ENCODE data around the gene DOC2B.
"Not testable (repeated sequence)": the region's sequence is repeated elsewhere in the genome, so short reads cannot be mapped to it uniquely, and the experiment has no call there.

DOC2B gene

GRCh38 chr17:145671-146541 lies 35.5 kb downstream of the DOC2B start:
- DNase-seq (ENCODE audit: low read depth in 2 of 2), result no peak

GRCh38 chr17:144936-145670 lies 36.3 kb downstream of the DOC2B start:
- DNase-seq (ENCODE audit: low read depth in 2 of 2), result no peak

- DNase-seq (ENCODE audit: low read depth in 2 of 2), result peak; percentile 55 to 57
Measured at GRCh38 chr17:143785-144281, 37.6 kb downstream of the DOC2B start.

- no peak for DNase-seq (ENCODE audit: low read depth in 2 of 2)
Measured at GRCh38 chr17:142876-143784, 38.3 kb downstream of the DOC2B start.

- no peak for DNase-seq (ENCODE audit: low read depth in 2 of 2)
Measured at GRCh38 chr17:142102-142661, 39.3 kb downstream of the DOC2B start.

DNA sequence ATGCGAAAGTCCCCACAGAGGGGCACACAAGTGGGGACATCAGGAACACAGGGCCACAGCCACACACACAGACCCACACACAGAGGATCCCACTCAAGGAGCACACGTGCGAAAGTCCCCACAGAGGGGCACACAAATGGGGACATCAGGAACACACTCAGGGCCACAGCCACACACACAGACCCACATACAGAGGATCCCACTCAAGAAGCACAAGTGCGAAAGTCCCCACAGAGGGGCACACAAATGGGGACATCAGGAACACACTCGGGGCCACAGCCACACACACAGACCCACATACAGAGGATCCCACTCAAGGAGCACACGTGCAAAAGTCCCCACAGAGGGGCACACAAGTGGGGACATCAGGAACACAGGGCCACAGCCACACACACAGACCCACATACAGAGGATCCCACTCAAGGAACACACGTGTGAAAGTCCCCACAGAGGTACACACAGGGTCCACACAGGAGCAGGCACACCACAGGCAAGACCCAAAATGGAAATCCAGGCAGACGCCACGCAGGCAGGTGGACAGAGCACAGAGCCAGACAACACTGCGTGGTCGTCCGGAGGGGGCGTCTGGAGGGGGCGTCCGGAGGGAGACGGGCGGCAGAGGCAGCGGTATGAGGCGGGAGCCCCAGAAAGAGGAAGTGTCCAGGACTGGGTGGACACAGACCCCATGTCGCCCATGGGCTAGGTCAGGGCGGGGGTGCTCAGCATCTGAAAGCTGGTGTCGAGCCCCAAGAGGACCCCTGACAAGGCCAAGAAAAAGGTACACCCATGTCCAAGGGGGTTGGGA lies 41.8 kb downstream of the DOC2B start:
- not testable (repeated sequence) for DNase-seq (ENCODE audit: low read depth in 2 of 2)

DNA sequence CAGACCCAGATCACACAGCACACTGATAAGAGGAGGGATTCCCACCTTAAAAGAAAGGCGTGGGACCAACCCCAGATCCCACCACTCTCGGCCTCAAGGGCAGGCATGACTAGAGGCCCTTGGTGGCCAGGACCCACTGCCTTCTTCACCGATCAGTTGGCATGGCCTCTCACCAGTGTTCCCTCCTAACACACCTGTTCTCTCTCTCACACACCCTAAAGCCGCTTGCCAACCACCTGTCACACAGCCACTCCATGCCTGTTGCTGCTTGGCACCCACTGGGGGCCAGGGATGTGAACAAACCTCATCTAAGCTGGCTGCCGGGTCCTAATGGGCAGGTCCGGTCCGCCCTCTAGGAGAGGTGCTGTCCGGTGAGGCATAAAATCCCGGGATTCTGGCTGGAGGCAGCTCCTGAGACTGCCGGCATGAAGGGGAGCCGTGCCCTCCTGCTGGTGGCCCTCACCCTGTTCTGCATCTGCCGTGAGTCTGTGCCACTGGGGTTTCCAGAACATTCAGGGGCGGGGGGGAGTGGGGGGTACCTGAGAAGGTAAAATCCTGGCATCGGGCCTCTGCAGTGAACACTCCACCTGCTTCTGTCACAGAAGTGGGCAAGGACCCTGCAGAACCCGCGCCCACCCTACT lies 44.2 kb downstream of the DOC2B start, which contains the start of gene SCGB1C2:
Gene SCGB1C2 (plus strand): TSS at position 404 of the 642 bp plus-strand sequence. CDS start 22 bp downstream, at position 426.
- DNase-seq (ENCODE audit: low read depth in 2 of 2), result not testable (repeated sequence)

- peak in 1 of 2 donors; percentile 74 for DNase-seq (ENCODE audit: low read depth in 2 of 2)
Measured at GRCh38 chr17:136531-136930, 44.9 kb downstream of the DOC2B start.

DNA sequence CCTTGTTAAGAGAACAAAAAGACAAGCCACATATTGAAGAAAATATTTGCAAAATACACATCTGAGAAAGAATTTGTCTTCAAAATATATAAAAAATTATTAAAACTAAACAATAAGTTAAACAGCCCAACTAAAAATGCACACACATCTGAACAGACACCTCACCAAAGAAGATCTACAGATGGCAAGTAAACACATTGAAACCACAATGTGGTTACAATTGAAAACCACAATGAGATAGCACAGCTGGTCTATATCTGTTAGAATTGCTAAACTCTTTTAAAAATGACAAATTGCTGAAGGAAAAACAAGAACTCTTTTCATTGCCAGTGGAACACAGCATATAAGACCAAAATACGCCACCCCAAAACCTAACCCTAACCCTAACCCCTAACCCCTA lies 45.6 kb downstream of the DOC2B start:
- DNase-seq (ENCODE audit: low read depth in 2 of 2), result not testable (repeated sequence)

GRCh38 chr17:135022-135421 lies 46.4 kb downstream of the DOC2B start:
- DNase-seq (ENCODE audit: low read depth in 2 of 2), result not testable (repeated sequence)

- not testable (repeated sequence) for DNase-seq (ENCODE audit: low read depth in 2 of 2)
Measured at GRCh38 chr17:134332-134785, 47.1 kb downstream of the DOC2B start.

DNA sequence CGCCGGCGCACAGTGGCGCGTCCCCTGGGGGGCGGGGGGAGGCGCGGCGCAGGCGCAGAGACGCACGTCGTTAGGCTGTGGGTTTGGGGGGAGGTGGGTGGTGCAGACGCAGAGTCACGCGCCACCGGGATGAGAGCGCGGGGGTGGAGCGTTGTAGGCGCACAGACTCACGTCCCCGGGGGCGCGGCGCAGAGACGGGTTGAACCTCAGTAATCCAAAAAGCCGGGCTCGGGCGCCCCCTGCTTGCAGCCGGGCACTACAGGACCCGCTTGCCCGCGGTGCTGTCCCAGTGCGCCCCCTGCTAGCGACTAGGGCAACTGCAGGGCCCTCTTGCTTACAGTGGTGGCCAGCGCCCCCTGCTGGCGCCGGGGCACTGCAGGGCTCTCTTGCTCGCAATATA lies 47.5 kb downstream of the DOC2B start:
- not testable (repeated sequence) for DNase-seq (ENCODE audit: low read depth in 2 of 2)

- DNase-seq (ENCODE audit: low read depth in 2 of 2), result not testable (repeated sequence)
Measured at GRCh38 chr17:118339-118917, 63.0 kb downstream of the DOC2B start.

DNA sequence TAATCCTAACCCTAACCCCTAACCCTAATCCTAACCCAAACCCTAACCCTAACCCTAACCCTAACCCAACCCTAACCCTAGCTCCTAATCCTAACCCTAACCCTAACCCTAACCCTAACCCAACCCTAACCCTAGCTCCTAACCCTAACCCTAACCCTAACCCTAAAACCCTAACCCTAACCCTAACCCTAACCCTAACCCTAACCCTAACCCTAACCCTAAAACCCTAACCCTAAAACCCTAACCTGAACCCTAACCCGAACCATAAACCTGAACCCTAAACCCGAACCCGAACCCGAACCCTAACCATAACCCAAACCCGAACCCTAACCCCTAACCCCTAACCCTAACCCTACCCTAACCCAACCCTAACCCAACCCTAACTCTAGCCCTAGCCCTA lies 68.3 kb downstream of the DOC2B start:
- DNase-seq (ENCODE audit: low read depth in 2 of 2), result not testable (repeated sequence)
